ENCODE measurements around the gene PGM1. TPM values are rescaled to one million over a fixed set of nuclear protein-coding genes. Genes with fewer than 3 reads are reported as not detected.

The PGM1 gene
- total RNA-seq, 4 donors from 2014 or later: 37.1 to 84.1 (median 63.2) TPM

DNA sequence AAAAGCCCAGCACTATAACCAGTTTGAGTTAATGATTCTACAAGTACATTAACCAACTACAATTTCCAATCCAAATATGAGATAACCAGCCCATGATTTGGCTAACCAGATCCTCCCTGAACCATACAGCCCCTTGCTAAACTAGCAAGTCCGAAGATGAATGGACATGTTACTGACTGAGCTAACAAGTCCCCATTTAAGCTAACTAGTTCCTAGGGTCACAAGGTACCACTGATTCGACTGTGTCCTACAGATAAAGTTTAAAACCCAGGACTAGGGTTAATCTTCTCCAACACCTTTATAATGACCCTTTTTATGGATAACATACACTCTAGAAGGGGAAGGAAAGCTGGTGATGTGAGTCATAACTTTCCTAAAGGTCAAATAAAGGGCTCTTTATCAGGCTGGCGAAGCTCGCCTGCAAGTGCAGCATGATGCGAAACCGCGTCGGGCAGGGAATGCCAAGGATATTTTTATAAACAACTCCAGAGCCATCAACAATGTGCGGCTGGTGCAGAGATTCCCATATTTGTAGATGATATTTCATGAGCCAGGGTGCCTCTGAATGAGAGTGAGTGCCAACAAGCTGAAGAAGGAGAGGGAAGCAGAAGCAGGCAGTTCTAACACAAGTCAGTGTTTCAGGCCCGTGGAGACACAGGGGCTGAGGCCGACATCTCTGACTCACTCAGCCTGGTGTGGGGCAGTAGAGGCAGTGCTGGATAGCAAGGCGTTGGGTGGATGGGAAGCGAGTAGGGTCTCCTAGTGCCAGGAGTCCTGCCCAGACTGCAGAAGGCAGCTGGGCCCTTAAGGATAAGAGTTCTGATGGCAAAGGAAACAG is 105.0 kb downstream of the PGM1 start:
- intact Hi-C loops (cut with DNase I): loop anchor here (10.0 kb wide), 2 partner anchors 437 to 547 kb away; no protein-coding TSS in a partner anchor
- no peak for DNase-seq

GRCh38 chr1:63701187-63701586 is 108.0 kb downstream of the PGM1 start:
- DNase-seq: no peak
- WGBS, 2 donors: 70 to 83% methylated on average over 6 of the region's 6 CpGs
- no peaks in the 10 kb centered on the region for H3K27me3 ChIP-seq
- no peak overlapping the region for H3K4me3 ChIP-seq (replicated peaks in 1 of 3)
- no peak for TF ChIP-seq POLR2A (IDR thresholded peaks at IDR 0.05)
- TF ChIP-seq, protein P1, sequence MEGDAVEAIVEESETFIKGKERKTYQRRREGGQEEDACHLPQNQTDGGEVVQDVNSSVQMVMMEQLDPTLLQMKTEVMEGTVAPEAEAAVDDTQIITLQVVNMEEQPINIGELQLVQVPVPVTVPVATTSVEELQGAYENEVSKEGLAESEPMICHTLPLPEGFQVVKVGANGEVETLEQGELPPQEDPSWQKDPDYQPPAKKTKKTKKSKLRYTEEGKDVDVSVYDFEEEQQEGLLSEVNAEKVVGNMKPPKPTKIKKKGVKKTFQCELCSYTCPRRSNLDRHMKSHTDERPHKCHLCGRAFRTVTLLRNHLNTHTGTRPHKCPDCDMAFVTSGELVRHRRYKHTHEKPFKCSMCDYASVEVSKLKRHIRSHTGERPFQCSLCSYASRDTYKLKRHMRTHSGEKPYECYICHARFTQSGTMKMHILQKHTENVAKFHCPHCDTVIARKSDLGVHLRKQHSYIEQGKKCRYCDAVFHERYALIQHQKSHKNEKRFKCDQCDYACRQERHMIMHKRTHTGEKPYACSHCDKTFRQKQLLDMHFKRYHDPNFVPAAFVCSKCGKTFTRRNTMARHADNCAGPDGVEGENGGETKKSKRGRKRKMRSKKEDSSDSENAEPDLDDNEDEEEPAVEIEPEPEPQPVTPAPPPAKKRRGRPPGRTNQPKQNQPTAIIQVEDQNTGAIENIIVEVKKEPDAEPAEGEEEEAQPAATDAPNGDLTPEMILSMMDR (IDR thresholded peaks at IDR 0.05): no peak
- H3K4me1 ChIP-seq: no peaks in the 10 kb centered on the region
- no peak overlapping the region for H3K27ac ChIP-seq
- no peaks in the 10 kb centered on the region for H3K36me3 ChIP-seq
- intact Hi-C loops (cut with DNase I): no loop called here
- no peaks in the 10 kb centered on the region for H3K9me3 ChIP-seq

More for the DNA sequence above, 105.0 kb downstream of the PGM1 start:
- Histone ChIP-seq H3K27ac (no peak overlapping the region), H3K4me1 (no peaks in the 10 kb centered on the region), H3K27me3 (no peaks in the 10 kb centered on the region), H3K36me3 (no peaks in the 10 kb centered on the region), H3K9me3 (no peaks in the 10 kb centered on the region), H3K4me3 (replicated peaks in 1 of 3) (no peak overlapping the region)
- TF ChIP-seq, protein P1 (IDR thresholded peaks at IDR 0.05): no peak
- no peak for TF ChIP-seq POLR2A (IDR thresholded peaks at IDR 0.05)
- WGBS, 2 donors: 89 to 91% methylated on average over 13 of the region's 13 CpGs

DNA sequence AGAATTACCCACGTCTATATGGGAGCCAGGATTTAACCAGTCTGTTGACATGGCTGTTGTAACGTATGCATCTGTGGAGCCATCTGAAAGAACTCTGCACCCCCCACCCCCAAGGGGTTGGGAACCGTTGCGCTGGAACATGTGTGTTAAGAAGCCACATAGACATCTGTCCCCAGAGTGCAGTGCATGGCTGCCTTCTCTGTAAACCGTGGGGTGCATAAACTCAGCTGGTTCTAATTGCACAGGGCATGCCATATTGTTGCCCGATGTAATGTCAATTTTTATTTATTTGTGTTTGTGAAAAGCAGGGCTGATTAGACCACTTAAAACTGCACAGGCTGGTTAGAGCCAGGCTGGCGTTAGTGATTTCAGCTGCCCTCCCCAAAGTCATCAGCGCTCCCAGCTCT is 110.5 kb downstream of the PGM1 start:
- Histone ChIP-seq H3K9me3 (no peaks in the 10 kb centered on the region), H3K27ac (no peak overlapping the region), H3K4me1 (no peaks in the 10 kb centered on the region), H3K4me3 (replicated peaks in 1 of 3) (no peak overlapping the region), H3K27me3 (no peaks in the 10 kb centered on the region), H3K36me3 (no peaks in the 10 kb centered on the region)
- WGBS, 2 donors: 74% methylated on average over 8 of the region's 8 CpGs
- intact Hi-C loops (cut with DNase I): no loop called here
- no peak for DNase-seq
- TF ChIP-seq POLR2A (IDR thresholded peaks at IDR 0.05): no peak
- TF ChIP-seq, protein P1 (IDR thresholded peaks at IDR 0.05): no peak

- no peak for TF ChIP-seq POLR2A (IDR thresholded peaks at IDR 0.05)
- TF ChIP-seq, protein P1 (IDR thresholded peaks at IDR 0.05): no peak
- no peak overlapping the region for H3K27ac ChIP-seq
- H3K9me3 ChIP-seq: no peaks in the 10 kb centered on the region
- no peaks in the 10 kb centered on the region for H3K4me1 ChIP-seq
- no peak for DNase-seq
- no peak overlapping the region for H3K4me3 ChIP-seq (replicated peaks in 1 of 3)
- WGBS, 2 donors: 87 to 88% methylated on average over 3 of the region's 3 CpGs
- H3K27me3 ChIP-seq: no peaks in the 10 kb centered on the region
- H3K36me3 ChIP-seq: no peaks in the 10 kb centered on the region
- intact Hi-C loops (cut with DNase I): no loop called here
These were observed 111.2 kb downstream of the PGM1 start for GRCh38 chr1:63704443-63704842.

GRCh38 chr1:63705078-63705477 is 111.9 kb downstream of the PGM1 start:
- Histone ChIP-seq H3K4me3 (replicated peaks in 1 of 3) (no peak overlapping the region), H3K4me1 (no peaks in the 10 kb centered on the region), H3K27me3 (no peaks in the 10 kb centered on the region), H3K9me3 (no peaks in the 10 kb centered on the region), H3K27ac (no peak overlapping the region), H3K36me3 (no peaks in the 10 kb centered on the region)
- TF ChIP-seq POLR2A (IDR thresholded peaks at IDR 0.05): no peak
- TF ChIP-seq, protein P1 (IDR thresholded peaks at IDR 0.05): no peak
- intact Hi-C loops (cut with DNase I): no loop called here
- 77 to 88% methylated on average over 6 of the region's 6 CpGs for WGBS, 2 donors
- no peak for DNase-seq

Measured in thyroid gland (tissue), 4 donors.